Colonic mucosa (tissue), 4 donors: ENCODE data around the gene TMEM123. TPM values are rescaled to one million over a fixed set of nuclear protein-coding genes. Genes with fewer than 3 reads are reported as not detected.
A peak's percentile ranks its signal among the peaks of the same experiment; 100 is the strongest.

Source experiments
- DNase-seq: peaks from one replicate; pipeline ENCODE4 v3.0.0-alpha.2; 2020
- H3K27ac ChIP-seq: fragments of 200-600 bp; one replicate; pipeline ENCODE4 v1.8.0; 2021
- H3K27me3 ChIP-seq: fragments of 200-600 bp; one replicate; pipeline ENCODE4 v1.8.0; 2021
- H3K36me3 ChIP-seq: fragments of 200-600 bp; one replicate; pipeline ENCODE4 v1.8.0; 2021
- H3K4me1 ChIP-seq: fragments of 200-600 bp; one replicate; pipeline ENCODE4 v1.8.0; 2021; ENCODE audit warnings: mild to moderate bottlenecking
- H3K4me3 ChIP-seq: fragments of 200-600 bp; one replicate; pipeline ENCODE4 v1.8.0; 2021
- H3K9ac ChIP-seq, 2 donors: one replicate each; pipeline ENCODE4 v1.7.0; 2013; ENCODE audit warnings: control low read depth in 2 of 2, low read depth in 2 of 2, low read length in 2 of 2
- H3K9me3 ChIP-seq: fragments of 200-600 bp; one replicate; pipeline ENCODE4 v1.8.0; 2021
- intact Hi-C: fragments of 100-400 bp; cut with DNase I; formaldehyde crosslinking; loops from one replicate; pipeline ENCODE4 v1.14.1; 2022
- total RNA-seq, 2 donors: library from RNA; stranded (reverse); fragmentation: NEBNext Ultra II Directional in 1 of 2; extraction: Animal tissue kit (Norgen Biotek cat#: 25700) in 1 of 2; gene quantifications; one replicate each; pipeline ENCODE4 v1.2.1, GENCODE V29; 2021
- TF ChIP-seq, protein P1 (sequence below): fragments of 200-600 bp; IDR thresholded peaks from one replicate; pipeline ENCODE4 v1.8.0; 2022; ENCODE audit warnings: antibody characterized with exemption, mild to moderate bottlenecking
- donor health status: healthy.
- donor health status: DM: no; HTN: no; CAD: no.
- donor health status: DM: no; HTN: no; CAD: no.

The TMEM123 gene
- total RNA-seq, 2 donors from 2014 or later, result 126 to 175 TPM

DNA sequence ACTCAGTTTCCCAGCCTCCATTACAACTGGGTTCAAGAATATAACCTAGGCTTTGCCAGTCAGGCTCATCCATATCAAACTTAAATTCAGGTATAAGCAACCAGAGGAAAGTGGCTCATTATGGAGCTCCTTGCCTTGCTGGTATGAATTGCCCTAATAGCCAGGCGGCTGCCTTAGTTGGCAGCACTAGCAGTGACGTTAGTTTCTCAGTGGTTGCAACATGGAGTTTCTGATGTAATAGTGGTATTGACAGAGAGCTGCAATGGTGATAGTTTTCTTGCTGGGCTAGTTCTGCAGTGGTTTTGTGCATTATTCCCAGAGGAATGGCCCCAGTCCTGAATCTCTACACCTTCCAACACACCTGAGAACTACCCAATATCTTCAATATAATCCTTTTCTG, 3.8 kb upstream of the TMEM123 start:
- intact Hi-C loops, result no loop called here
- Histone ChIP-seq H3K9ac (no peak overlapping the region), H3K4me3 (no peak overlapping the region), H3K27ac (no peak overlapping the region), H3K4me1 (no peaks in the 10 kb centered on the region), H3K27me3 (no peaks in the 10 kb centered on the region), H3K36me3 (no peaks in the 10 kb centered on the region), H3K9me3 (no peaks in the 10 kb centered on the region)
- DNase-seq, result no peak
- TF ChIP-seq, protein P1, sequence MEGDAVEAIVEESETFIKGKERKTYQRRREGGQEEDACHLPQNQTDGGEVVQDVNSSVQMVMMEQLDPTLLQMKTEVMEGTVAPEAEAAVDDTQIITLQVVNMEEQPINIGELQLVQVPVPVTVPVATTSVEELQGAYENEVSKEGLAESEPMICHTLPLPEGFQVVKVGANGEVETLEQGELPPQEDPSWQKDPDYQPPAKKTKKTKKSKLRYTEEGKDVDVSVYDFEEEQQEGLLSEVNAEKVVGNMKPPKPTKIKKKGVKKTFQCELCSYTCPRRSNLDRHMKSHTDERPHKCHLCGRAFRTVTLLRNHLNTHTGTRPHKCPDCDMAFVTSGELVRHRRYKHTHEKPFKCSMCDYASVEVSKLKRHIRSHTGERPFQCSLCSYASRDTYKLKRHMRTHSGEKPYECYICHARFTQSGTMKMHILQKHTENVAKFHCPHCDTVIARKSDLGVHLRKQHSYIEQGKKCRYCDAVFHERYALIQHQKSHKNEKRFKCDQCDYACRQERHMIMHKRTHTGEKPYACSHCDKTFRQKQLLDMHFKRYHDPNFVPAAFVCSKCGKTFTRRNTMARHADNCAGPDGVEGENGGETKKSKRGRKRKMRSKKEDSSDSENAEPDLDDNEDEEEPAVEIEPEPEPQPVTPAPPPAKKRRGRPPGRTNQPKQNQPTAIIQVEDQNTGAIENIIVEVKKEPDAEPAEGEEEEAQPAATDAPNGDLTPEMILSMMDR, result no peak

DNA sequence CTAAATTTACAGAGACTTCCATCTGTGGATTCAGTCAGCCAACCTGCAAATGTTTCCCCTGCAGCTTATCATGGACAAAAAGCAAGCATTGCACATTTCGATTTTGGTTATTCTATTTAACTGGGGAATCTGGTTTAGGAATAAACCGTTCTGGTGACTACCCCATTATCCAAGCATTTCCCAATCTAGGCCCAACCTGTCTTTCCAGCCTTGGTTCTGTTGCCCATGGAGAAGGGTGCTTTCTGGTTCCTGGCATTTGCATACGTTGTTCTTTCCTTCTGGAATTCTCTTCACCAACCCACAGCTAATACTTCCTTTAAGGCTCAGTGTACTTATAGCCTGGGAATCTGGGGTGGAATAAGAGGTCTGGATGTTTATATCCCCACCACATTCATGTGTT, 1.4 kb upstream of the TMEM123 start:
- no peak for DNase-seq
- intact Hi-C loops, result no loop called here

DNA sequence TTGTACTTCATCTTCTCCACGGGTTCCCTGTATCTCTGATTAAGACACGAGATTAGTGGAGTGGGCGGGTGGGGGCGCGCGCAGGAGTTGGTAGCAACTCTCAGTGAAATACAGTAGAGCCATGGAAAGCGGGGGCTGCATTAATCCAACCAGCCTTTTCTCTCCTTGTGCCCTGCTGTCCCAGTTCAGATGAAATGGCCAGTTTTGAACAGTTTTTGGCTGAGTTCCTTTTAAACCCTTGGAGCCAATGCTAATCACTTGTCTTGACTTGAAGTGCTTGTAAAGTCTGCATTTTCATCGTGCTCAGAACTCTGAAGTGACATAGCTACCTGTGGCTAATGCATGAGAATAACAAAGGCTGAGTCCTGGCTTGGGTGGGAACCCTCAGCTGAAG, 734 bp upstream of the TMEM123 start:
- H3K4me1 ChIP-seq, result no peaks in the 10 kb centered on the region
- peak overlapping the region; percentile 84 to 93 for H3K9ac ChIP-seq
- H3K4me3 ChIP-seq, result peak overlapping the region; percentile 69
- no peak for DNase-seq
- H3K27me3 ChIP-seq, result no peaks in the 10 kb centered on the region
- intact Hi-C loops, result no loop called here
- H3K27ac ChIP-seq, result peak overlapping the region; percentile 94
- no peaks in the 10 kb centered on the region for H3K9me3 ChIP-seq
- TF ChIP-seq, protein P1, result no peak
- H3K36me3 ChIP-seq, result no peaks in the 10 kb centered on the region

More for the DNA sequence above, 1.4 kb upstream of the TMEM123 start:
- TF ChIP-seq, protein P1, result no peak
- no peak overlapping the region for H3K27ac ChIP-seq
- H3K9ac ChIP-seq, result no peak overlapping the region
- H3K4me1 ChIP-seq, result no peaks in the 10 kb centered on the region
- no peaks in the 10 kb centered on the region for H3K36me3 ChIP-seq
- H3K27me3 ChIP-seq, result no peaks in the 10 kb centered on the region
- H3K9me3 ChIP-seq, result no peaks in the 10 kb centered on the region
- H3K4me3 ChIP-seq, result no peak overlapping the region

DNA sequence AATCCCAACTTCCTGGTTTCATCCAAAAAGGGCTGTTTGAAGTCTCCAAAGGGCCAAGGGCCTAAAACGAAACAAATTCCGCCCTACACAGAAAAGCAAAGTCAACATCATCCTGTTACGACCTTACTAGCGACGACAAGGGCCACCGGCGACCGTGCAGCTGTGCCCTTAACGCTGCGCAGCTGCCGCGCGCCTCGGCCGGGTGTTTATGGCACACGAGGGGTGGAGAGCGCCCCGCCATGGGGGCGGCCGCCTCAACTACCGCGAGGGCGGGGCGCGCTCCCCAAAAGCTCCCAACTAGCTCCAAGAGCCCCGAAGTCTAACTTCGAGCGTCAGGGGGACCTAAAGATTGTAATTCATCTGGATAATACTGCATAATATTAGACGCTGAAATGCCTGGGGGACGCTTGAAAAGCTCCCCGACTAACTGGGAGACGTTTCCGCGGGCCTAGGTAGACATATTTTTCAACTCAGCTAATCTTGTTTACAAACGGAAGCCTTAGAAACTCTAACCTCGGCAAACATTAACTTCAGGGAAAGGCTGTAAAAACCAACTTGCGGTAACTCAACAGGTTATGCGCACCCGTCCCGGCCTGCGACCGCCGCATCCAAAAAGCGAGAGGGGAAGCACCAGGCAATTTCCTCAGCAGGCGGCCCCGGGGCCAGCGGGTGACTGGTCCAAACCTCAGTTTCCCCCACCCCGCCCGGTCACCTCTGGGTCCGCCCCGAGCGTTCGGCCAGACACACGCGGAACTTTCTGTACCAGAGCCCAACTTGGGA, 694 bp downstream of the TMEM123 start:
- peak; percentile 85 for DNase-seq
- Histone ChIP-seq H3K36me3 (no peaks in the 10 kb centered on the region), H3K9me3 (no peaks in the 10 kb centered on the region), H3K4me3 (peak overlapping the region; percentile 69), H3K27me3 (no peaks in the 10 kb centered on the region), H3K27ac (peak overlapping the region; percentile 94), H3K9ac (peak overlapping the region; percentile 84 to 93), H3K4me1 (no peaks in the 10 kb centered on the region)
- TF ChIP-seq, protein P1, result no peak
- intact Hi-C loops, result no loop called here

DNA sequence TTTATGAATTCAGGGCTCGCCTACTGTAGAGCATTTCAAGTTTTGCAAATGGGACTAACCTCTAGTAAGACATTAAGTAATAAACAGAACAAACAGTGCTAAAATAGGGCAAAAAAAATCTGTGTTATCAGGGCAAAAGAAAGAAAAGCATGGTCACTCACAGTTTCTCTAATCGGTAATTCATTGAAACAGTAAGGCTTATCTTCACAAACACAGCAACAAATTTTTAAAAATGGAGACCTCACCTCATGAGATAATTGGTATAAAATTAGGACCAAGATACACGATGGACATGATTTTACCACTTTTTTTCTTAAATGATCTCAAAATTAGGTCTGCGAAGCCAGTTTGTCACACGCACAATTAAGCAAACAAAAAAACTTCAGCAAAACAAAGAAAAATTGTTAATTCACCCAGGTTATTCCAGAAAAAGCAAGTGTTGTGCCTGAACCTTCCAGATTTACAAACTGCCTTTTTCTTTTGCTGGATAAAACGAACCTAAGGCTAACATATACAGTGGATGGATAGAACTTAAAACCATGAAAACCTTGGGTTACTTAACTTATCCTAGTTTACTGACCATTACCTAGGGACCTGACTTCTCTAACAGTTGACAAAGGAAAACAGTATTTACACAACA, 1.4 kb downstream of the TMEM123 start:
- no peak for DNase-seq
- no peaks in the 10 kb centered on the region for H3K4me1 ChIP-seq
- peak overlapping the region; percentile 94 for H3K27ac ChIP-seq
- no peaks in the 10 kb centered on the region for H3K36me3 ChIP-seq
- TF ChIP-seq, protein P1, result no peak
- H3K4me3 ChIP-seq, result peak overlapping the region; percentile 69
- no peaks in the 10 kb centered on the region for H3K9me3 ChIP-seq
- H3K9ac ChIP-seq, result peak overlapping the region; percentile 84 to 93
- no peaks in the 10 kb centered on the region for H3K27me3 ChIP-seq
- intact Hi-C loops, result no loop called here
